K562 (cell line): ENCODE data around the gene KITLG.

ENCODE experiments used
- CHD2 ChIP-seq: IDR thresholded peaks from 2 replicates; pipeline ENCODE4 v1.6.1; 2011; ENCODE audit warnings: low read depth, low read length
- ELF4 ChIP-seq: fragments of 450-650 bp; formaldehyde crosslinking; IDR thresholded peaks from 2 replicates; pipeline ENCODE4 v1.4.0; 2022; ENCODE audit warnings: missing genetic modification characterization
- FOSL1 ChIP-seq: fragments of 200-800 bp; sonication (Bioruptor generic); conservative IDR thresholded peaks from 2 replicates; pipeline ENCODE4 v1.6.1; 2016; ENCODE audit warnings: missing genetic modification characterization, missing compliant biosample characterization
- NBN ChIP-seq: fragments of 450-650 bp; IDR thresholded peaks from 2 replicates; pipeline ENCODE4 v1.6.1; 2016; ENCODE audit warnings: low read depth, mild to moderate bottlenecking
- PURB ChIP-seq: sonication (generic); formaldehyde crosslinking; IDR thresholded peaks from 2 replicates; pipeline ENCODE4 v1.9.0; 2021; ENCODE audit warnings: low read depth, mild to moderate bottlenecking, missing genetic modification reagents
- TAF1 ChIP-seq: IDR thresholded peaks from 2 replicates; pipeline ENCODE4 v1.6.1; 2011; ENCODE audit warnings: mild to moderate bottlenecking, low read length, moderate library complexity; ENCODE audit not compliant: insufficient read depth, control insufficient read depth, severe bottlenecking; ENCODE audit errors: extremely low read depth
- ZNF507 ChIP-seq: conservative IDR thresholded peaks from 2 replicates; pipeline ENCODE4 v1.6.1; 2017; ENCODE audit warnings: missing genetic modification characterization, missing compliant biosample characterization
- TF ChIP-seq, protein P1 (sequence below), 3 experiments: IDR thresholded peaks in 2 of 3; conservative IDR thresholded peaks in 1 of 3; 2 replicates each; pipeline ENCODE4 v1.5.1; 2011 to 2012; ENCODE audit warnings: low read length in 3 of 3, mild to moderate bottlenecking in 3 of 3, control low read depth in 2 of 3, improper control_type of control experiment in 1 of 3, inconsistent platforms in 1 of 3, low read depth in 1 of 3, mixed read lengths in 1 of 3, moderate library complexity in 1 of 3; ENCODE audit not compliant: insufficient read depth in 2 of 3

GRCh38 chr12:88624911-88625310 is 44.6 kb upstream of the KITLG start:
- TF ChIP-seq TAF1 (no peak), ZNF507 (tag) (no peak), FOSL1 (tag) (no peak), ELF4 (CRISPR knock-in tag) (no peak), NBN (no peak), CHD2 (no peak), PURB (CRISPR knock-in tag) (no peak)
- TF ChIP-seq, protein P1, sequence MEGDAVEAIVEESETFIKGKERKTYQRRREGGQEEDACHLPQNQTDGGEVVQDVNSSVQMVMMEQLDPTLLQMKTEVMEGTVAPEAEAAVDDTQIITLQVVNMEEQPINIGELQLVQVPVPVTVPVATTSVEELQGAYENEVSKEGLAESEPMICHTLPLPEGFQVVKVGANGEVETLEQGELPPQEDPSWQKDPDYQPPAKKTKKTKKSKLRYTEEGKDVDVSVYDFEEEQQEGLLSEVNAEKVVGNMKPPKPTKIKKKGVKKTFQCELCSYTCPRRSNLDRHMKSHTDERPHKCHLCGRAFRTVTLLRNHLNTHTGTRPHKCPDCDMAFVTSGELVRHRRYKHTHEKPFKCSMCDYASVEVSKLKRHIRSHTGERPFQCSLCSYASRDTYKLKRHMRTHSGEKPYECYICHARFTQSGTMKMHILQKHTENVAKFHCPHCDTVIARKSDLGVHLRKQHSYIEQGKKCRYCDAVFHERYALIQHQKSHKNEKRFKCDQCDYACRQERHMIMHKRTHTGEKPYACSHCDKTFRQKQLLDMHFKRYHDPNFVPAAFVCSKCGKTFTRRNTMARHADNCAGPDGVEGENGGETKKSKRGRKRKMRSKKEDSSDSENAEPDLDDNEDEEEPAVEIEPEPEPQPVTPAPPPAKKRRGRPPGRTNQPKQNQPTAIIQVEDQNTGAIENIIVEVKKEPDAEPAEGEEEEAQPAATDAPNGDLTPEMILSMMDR (IDR thresholded peaks at IDR 0.05 in 2 of 3, conservative IDR thresholded peaks at IDR 0.05 in 1 of 3; ENCODE audit: insufficient read depth in 2 of 3, low read depth in 1 of 3, low read length in 3 of 3) = no peak
